Activated CD4-positive, CD25-positive, alpha-beta regulatory T cell treated with anti-CD3 and anti-CD28 coated beads, Interleukin-2, amount 50 U/mL, for 24 hours (primary cell): Measurements from ENCODE around the gene CEP78.

Source experiments
- ATAC-seq, 2 donors: fragments of 150-1000 bp; cut with Tn5 transposase; one replicate each; pipeline ENCODE4 v1.10.0; 2021; ENCODE audit warnings: mild to moderate bottlenecking in 1 of 2, moderate library complexity in 1 of 2

The CEP78 gene

GRCh38 chr9:78311886-78312524 is 76.1 kb downstream of the CEP78 start:
- ATAC-seq: no peak

- ATAC-seq: no peak
These were observed 78.7 kb downstream of the CEP78 start for GRCh38 chr9:78314550-78314949.

- ATAC-seq: no peak
These were observed 79.3 kb downstream of the CEP78 start for GRCh38 chr9:78314953-78315870.

GRCh38 chr9:78316166-78316892 is 80.5 kb downstream of the CEP78 start:
- no peak for ATAC-seq

GRCh38 chr9:78319197-78320029 is 83.5 kb downstream of the CEP78 start:
- no peak for ATAC-seq

- ATAC-seq: no peak
These were observed 84.3 kb downstream of the CEP78 start for GRCh38 chr9:78320030-78320693.

GRCh38 chr9:78320875-78321496 is 85.1 kb downstream of the CEP78 start:
- no peak for ATAC-seq

GRCh38 chr9:78321505-78321904 is 85.6 kb downstream of the CEP78 start:
- no peak for ATAC-seq

- ATAC-seq: no peak
These were observed 88.3 kb downstream of the CEP78 start for GRCh38 chr9:78324068-78324650.

GRCh38 chr9:78324682-78325081 is 88.8 kb downstream of the CEP78 start:
- ATAC-seq: no peak

GRCh38 chr9:78325343-78325742 is 89.5 kb downstream of the CEP78 start:
- no peak for ATAC-seq

- ATAC-seq: no peak
These were observed 90.0 kb downstream of the CEP78 start for GRCh38 chr9:78325846-78326360.

- no peak for ATAC-seq
These were observed 90.7 kb downstream of the CEP78 start for GRCh38 chr9:78326564-78326963.
